RKO (cell line): ENCODE measurements around the gene INTS1.

Source experiments
- DNase-seq: peaks from one replicate; pipeline ENCODE4 v3.0.0-alpha.2; 2016; ENCODE audit warnings: low spot score

INTS1 gene

DNA sequence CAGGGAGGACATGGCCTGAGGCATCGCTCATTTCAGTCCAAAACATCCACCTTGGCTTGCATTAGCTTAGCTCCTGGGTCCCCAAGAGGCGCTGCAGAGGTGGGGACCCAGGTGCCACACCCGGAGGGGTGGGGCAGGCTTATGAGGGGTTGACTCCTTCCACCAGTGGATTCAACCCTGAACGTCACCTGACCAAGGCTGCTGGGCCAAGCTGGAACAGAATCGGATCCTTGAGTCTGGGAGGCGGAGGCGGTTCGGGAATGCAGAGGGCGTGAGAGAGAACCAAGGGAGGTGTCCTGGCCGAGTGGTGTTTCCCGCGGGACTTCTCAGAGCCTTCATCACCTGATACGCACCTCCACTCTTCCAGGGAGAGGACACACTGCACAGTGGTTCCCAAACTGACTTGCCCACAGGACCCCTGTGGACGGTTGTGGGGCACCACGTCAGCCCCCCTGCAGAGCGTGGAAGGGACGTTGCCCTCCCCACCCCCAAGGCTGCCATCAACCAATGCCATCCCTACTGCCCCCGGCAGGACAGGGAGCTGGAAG, 40.4 kb downstream of the INTS1 start:
- no peak for DNase-seq

DNA sequence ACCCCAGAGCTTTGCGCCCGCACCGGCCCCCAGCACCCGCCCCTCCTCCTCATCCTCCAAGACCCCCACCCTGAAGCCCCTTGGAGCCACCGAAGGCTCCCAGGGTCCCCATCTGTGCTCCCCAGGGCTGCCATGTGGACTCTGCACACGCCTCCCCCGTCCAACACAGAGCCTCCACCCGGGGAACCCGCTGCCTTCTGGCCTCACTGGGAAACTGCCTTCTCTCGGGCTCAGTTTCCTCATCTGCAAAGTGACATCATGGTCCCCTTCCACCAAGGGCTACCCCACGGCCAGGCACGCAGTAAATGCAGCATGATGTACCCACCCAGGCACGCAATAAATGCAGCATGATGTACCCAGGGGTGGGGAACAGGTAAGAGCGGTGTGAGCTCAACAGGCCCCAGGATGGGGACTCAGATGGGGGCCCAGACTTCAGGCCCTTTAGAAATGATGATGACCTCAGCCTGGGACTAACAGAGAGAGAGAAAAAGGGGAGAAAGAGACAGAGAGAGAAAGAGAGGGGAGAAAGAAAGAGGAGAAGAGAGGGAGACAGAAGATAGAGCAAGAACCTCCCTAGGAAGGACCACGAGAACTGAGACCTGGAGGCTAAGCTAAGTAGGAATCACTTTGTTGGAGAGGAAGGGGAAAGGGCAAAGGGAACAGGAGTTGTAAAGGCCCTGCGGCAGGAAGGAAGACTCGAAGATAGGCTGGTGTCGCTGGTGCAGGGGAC, 42.4 kb downstream of the INTS1 start:
- DNase-seq: no peak

DNA sequence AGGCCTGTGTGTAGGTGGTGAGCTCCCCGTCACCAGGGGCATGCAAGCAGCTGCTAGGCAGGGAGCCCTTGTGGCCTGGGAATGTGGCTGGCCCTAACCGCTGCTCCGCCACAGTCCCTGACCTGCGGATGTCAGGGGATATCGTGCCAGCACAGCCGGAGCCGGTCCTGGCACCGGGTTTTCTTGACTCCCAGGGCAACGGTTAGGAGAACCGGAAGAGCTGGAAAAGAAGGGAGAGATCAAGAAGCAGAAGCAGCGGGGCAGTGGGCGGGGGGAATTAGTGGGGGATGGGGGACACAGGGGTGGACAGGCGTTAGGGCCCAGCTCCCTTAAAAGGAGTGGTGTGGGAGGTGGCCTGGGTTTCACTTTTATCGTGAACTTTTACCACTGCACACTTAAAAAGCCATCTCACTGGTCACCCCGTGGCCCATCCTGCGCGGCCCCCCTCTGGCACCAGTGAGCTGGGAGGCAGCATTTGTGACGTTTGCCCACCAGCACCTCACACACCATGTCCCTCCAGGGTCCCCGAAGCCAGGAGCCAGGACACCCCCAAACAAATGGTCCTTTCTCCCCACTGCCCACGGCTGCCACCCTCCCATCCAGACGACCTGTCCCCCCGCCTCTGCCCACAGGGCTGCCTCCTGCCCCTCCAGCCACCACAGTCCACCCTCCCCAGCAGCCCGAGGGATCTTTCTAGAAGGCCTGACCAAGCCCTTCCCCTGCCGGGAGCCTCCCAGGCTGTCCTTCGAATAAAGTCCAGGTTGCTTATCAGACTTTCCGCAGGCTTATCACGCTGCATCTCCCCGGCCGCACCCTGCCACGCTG, 43.2 kb downstream of the INTS1 start:
- no peak for DNase-seq

DNA sequence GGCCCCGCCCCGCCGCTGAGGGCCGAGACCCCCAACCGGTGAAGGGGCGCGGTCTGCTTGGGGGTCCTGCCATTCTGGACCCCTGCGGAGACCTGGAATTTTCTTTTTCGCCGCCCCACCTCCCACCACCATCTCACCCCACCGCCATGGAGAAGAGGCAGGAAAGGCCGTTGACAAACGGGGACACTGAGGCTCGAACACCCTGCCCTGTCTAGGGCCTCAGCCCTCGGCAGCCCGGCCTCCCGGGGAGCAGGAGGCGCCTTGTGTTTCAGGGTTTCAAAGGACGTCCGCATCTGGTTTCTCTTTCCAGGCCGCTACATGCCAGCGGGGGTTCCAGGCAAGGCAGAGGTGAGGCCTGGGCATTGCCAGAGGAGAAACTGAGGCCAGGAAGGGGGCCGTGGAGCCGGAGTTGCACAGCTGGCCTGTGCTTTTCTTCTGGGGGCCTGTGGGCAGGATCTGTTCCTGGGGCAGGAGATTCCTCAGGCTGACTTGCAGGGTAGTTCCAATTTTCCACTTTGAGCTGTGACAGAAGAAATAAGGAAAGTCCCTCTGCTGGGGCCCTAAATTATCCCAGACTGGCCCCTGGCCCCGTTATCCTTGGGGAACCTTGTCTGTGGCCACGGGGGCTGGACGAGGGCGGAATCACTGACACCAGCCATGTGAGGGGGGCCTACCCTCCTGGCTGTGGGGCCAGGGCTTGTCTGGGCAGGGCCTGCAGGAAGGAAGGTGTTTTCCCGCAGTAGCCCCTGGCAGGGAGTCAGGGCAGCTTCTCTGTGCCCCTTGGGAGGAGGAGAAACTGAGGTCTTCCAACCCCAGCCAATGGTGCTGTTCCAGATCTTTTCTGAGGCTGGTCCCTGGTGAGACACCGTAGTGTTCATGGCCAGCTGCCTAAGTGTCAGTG, 44.0 kb downstream of the INTS1 start:
- DNase-seq: no peak

DNA sequence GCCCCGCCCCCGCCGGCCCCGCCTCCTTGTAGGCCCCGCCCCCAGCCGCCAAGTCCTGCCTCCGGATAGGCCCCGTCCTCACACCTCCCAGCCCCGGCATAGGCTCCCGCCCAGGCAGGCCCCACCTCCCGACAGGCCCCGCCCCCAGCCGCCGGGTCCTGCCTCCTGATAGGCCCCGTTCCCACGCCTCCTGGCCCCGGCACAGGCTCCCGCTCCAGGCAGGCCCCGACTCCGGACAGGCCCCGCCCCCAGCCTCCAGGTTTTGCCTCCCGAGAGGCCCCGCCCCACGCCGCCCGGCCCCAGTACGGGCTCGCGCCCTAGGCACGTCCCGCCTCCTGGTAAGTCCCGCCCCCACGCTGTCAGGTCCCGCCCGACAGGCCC, 44.7 kb downstream of the INTS1 start:
- DNase-seq: peak; percentile 96

DNA sequence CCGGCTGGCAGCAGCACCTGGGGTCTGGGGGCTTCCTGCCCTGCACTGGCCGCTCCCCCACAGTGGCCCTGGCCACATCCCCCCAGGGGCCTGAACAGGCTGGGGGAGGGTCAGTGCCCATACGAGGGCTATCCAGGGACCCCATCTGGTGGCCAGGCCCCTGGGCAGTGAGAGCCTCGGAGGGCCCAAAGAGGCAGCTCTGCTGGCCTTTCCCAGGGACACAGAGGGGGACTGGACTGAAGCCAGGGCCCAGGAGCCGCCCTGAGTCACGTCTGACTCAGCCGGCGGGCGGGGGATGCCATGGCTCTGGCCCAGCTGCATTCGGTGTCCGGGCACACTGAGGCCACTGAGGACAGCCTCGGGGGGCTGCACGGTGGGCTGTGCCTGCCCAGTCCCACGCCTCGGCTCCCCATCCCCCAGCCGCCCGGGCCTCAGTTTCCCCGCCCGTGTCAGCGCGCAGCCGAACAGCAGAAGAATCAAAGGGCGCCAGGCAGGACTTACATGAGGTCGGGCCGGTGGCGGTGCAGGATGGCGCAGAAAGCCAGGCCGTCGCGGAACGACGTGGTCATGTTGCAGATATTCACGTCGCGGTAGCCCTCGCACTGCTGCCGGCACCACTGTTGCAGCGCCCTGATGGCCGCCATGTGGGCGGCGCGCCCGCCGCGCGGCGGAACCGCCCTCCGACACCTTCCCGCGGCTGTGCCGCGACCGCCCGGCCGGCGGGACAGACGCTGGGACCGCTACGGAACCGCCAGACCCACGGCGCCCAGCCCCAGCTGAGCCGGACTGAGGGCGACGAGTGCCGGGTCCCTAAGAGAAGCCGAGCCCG, 45.3 kb downstream of the INTS1 start, which contains the start of gene MICALL2:
MICALL2 (minus strand) TSS at position 788 of the 829 bp plus-strand sequence; CDS start at position 644, 144 bp downstream.
- peak; percentile 88 for DNase-seq

DNA sequence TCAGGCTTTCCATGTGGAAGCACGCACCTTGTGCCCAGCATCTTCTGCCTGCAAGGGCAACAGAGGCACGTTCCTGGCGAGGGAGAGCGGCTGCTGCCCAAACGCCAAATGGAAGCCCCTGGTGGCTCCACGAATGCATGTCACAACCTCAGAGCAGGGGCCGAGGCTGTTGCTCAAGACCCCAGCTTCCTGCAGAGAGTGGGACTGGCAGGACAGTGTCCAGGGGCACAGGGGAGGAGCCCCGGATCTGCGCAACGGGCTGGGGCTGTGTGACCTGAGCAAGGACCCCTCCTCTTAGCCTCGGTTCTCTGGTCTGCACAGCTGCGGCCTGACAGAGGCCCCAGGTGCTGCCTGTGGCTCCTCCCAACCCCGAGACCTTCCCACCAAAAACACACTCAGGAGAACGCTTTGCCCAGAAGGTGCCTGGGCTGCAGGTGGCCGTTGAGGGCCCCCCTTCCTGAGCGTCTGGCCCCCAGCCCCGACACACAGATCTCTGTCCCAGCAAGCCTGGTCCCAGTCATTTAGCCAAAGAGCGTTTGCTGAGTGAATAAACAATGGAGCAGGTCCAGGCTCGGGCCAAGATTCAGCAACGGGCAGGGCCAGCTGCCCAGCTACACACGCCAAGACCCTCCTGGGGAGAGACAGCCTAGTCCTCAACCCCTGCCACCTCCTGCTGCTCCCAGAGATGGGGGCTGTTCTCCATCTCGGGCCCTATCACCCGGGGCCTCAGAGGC, 46.1 kb downstream of the INTS1 start:
- no peak for DNase-seq

DNA sequence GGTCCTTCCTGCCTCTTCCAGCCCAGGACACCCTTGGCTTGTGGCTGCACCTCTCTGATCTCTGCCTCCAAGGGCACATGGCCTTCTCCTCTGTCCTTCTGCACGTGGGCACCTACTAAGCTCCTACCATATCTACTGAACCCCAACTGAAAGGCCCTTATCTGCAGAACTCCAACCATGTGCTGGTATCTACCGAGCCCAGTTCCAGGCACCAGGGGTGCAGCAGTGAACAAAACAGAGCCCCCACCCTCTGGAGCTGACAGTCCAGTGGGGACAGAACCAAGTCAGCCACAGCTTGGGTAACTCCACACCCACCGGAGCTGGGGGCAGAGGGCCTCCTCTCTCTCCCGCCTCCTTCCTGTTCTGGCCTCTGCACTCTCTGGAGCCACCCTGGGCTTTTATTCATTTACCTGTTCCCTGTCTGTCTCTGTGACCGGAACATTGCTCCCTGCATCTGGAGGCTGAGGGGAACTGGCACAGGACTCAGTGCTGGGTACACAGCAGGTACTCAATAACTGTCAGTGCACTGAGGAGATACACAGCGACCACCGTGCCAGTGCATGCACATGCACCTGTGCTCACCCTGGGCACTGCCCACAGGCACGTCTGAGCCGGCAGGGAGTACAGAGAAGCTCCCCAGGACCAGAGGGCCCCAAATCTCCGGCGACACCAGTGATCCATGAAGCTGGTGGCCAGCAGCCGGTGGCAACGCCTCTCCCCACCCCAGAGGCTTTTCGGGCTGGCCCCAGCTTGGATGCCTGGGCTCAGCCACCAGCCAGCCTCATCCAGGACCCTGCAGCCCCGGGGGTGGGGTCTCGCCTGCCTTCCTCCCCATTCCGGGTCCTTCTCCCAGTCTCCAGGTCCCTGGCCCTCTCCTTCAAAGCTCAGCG, 46.9 kb downstream of the INTS1 start:
- DNase-seq: no peak

DNA sequence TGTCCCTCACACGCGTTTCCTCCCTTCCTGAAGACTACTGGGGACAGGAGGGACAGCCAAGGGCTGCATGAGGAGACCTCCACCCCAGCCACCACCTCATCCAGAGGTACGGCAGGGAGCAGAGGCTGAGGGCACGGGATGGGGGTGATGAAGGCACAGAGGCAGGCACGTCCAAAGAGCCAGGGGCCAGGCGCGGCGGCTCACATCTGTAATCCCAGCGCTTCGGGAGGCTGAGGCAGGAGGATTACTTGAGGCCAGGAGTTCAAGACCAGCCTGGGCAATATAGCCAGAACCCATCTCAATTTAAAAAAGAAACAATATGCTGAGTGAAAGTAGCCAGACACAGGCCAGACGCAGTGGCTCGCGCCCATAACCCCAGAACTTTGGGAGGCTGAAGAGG, 48.2 kb downstream of the INTS1 start:
- no peak for DNase-seq

DNA sequence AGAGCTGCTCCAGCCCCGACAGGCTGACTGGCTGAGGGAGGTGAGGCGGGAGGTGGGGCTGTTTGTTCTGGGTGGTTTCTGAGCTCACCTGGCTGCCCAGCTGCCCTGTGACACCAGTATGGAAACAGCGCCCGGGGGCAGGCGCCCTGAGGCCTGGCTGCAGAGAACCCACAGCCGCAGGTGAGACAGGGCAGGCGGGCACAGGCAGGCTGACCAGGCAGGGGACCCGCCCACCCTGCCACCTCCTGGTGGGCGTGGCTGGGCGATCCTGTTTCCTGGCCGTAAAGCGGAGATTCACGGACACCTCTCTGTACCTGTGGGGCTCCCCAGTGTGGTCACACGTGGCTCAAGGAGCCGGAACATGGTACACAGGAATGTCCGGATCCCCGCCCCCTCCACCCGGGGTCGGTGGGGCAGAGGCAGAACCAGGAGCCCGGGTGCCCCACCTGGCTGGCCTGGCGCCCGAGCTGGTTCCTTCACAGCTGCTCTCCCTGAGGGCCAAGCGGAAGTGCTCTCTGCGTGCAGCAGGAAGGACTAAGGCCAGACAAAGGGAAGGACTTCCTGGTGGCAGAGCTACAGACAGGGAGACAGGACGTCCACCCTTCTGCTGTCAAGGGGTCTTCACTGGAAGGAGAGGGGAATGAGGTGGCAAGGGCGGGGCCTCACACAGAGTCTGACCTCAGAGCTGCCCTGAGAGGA, 48.8 kb downstream of the INTS1 start:
- DNase-seq: no peak

DNA sequence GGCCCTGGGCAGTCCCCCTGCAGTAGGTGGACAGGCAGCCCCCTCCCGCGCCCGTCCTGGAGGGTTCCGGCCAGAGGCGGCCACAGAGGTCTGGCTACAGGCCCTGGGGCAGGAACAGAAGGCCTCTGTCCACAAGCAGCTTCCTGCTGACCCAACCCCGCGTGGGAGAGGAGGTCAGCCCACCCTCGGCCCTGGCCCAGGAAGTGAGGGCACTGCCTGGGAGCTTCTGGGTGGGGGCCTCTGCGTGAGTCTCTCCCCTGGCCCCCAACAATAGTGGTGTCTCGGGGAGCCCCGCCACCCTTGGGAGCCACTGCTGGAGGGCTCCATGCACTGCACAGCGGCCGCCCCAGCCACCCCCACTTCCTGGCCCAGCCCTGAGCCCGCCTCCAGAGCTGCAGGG, 49.6 kb downstream of the INTS1 start:
- no peak for DNase-seq

DNA sequence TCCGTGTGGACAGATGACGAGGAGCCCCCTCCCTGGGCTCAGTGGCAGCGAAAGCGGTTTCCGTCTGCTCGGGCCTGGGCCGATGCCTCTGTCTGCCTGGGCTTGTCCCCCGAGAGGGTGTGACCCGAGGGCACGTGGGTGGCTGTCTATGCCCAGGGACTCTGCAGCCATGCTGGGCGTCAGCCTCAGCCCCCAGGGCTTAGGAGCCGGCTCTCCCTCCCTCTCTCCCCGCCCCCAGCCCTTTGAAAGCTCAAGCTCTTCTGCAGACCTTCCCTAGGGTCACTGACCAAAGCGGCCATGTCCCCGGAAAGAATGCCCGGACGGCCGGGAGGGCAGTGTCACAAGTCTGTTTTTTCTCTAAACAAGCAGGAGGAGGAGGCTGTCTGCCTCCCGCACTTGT, 52.0 kb downstream of the INTS1 start:
- no peak for DNase-seq

DNA sequence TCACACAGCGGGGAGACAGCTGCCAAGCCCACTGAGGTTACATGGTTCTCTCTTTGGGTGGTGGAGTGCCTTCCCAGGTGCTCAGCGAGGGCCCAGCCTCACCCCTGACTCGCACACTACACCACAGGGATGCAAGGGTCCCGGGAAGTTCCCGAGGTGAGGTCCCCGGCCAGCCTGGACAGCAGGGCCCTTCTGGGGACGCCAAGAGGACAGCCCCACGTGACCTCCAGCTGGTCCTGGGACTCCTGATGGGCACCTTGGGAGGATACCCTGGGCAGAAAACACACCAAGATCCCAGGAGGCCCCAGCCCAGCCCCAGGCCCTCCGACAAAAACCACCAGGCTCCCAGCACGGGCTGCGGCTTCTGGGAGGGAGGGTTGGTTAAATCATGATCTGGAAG, 53.2 kb downstream of the INTS1 start:
- DNase-seq: no peak

DNA sequence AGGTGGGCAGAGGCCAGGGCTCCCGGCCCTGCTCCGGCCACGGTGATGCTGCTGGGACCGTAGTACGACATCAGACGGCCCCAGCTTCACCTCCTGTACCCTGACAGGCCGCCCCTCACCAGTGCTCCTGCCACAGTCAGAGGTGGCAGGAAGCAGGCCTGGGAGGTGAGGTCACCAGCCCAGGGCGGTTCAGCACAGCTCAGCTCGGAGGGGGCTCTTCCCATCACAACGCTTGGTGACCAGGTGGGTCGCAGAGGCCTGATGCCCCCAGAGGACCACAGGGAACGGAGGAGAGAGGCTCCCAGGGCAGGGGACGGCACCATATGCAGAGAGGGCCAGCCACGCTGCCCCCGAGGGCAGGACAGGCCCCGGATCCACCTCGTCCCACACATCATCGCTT, 53.8 kb downstream of the INTS1 start:
- no peak for DNase-seq

DNA sequence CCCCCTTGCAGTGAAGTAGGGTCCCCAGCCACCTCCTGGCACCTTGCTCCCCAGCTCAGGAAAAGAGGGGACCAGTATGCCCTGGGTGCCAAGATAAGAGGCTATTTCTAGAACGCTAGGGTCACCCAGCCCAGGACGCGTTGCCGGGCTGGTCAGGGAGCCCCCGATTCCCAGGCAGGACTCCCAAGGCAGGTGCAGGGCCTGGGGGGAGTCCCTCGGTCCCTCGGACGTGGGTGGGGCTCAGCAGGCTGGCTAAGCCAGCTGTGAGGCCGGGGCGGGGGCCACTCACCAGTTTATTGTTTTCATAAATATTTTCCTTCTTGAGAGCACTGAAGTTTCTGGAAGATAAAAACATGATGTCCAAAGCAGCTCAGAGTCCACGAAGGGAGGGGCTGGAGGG, 54.2 kb downstream of the INTS1 start:
- DNase-seq: no peak

DNA sequence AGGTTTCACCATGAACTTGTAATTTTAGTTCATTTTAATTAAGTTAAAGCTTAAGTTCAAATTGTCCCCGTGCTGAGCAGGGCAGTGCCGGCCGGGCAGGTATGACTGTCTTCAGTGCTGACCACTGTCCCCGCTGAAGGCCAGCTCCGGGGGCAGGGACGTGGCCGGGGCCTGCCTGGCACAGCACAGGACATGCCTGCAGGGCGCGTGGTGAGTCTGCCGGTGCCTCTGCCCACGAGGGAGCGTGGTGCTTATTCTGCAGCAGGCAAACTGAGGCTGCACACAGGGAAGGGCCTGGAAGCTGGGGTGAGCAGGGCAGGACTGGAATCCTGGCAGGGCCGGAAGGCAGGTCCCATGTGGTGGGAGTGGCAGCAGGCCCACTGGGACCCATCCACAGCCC, 54.7 kb downstream of the INTS1 start:
- DNase-seq: no peak

DNA sequence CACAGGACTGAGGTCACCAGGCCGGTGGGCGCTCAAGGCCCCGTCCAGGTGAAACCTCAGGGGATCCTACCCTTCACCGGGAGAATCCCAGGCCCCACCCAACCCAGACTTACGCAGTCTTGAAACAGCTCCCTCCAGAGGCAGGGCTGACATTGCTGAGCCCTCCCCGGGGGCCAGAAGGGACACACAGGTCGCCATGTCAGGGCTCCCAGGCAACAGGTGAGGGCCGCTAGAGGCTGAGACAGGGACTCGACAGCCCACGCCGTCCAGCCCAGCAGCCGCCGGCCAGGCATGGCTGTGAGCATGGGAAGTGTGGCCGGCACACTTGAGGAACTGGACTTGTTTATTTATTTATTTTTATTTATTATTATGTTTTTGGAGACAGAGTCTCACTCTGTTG, 55.2 kb downstream of the INTS1 start:
- DNase-seq: no peak

DNA sequence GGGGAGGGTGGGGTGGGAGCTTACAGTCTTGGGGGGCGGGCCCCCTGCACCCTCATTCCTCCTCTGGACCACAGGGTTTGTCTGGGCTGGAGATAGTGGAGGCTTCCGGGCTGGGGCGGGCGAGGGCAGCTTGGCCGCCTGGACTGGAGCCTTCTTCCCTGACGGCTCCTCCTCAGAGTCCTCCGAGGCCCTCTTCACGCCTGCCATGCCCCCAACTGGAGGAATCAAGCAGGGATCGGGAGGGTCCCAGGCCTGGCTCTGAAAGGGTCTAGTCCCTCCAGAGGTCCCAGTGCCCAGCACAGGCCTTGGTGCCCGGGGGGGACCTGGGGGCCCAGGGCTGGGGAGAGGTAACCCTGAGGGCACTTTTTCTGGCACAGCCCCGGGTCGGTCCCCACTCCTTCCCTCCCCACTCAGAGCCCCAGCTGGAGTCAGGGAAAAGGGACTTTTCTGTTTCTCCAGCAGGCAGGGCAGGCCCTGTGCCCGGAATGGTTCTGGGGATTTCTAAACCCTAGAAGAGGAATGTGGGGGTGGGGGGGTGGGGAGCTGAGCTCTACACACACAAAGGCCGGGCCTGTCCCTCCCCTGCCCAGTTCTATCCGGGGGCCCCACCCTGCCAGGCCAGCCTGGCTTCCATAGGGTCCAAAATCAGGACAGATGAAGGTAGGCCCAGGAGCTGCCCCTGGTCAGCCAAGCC, 56.5 kb downstream of the INTS1 start:
- DNase-seq: no peak
